ENCODE measurements around the gene KCTD10. TPM values are rescaled to one million over a fixed set of nuclear protein-coding genes. Genes with fewer than 3 reads are reported as not detected.
"Not testable (repeated sequence)": the region's sequence is repeated elsewhere in the genome, so short reads cannot be mapped to it uniquely, and the experiment has no call there.

Gene KCTD10
- polyA plus RNA-seq, 3 donors, result 47.2 to 55.4 (median 55.3) TPM

GRCh38 chr12:109482491-109482890 lies 5.4 kb upstream of the KCTD10 start:
- no peak for DNase-seq (ENCODE audit: extremely low read depth in 1 of 11, low read depth in 9 of 11, low spot score in 4 of 11)

- DNase-seq (ENCODE audit: extremely low read depth in 1 of 11, low read depth in 9 of 11, low spot score in 4 of 11), result no peak
Observed at GRCh38 chr12:109481863-109482262, 4.8 kb upstream of the KCTD10 start.

GRCh38 chr12:109480356-109480755 lies 3.3 kb upstream of the KCTD10 start:
- DNase-seq (ENCODE audit: extremely low read depth in 1 of 11, low read depth in 9 of 11, low spot score in 4 of 11), result no peak

GRCh38 chr12:109479761-109480160 lies 2.7 kb upstream of the KCTD10 start:
- DNase-seq (ENCODE audit: extremely low read depth in 1 of 11, low read depth in 9 of 11, low spot score in 4 of 11), result no peak

GRCh38 chr12:109477963-109478315 lies 839 bp upstream of the KCTD10 start:
- no peak for DNase-seq (ENCODE audit: extremely low read depth in 1 of 11, low read depth in 9 of 11, low spot score in 4 of 11)

- no peak for DNase-seq (ENCODE audit: extremely low read depth in 1 of 11, low read depth in 9 of 11, low spot score in 4 of 11)
Observed at GRCh38 chr12:109476807-109477184, 304 bp downstream of the KCTD10 start.

- no peak for DNase-seq (ENCODE audit: extremely low read depth in 1 of 11, low read depth in 9 of 11, low spot score in 4 of 11)
Observed at GRCh38 chr12:109475993-109476806, 900 bp downstream of the KCTD10 start.

- DNase-seq (ENCODE audit: extremely low read depth in 1 of 11, low read depth in 9 of 11, low spot score in 4 of 11), result no peak
Observed at GRCh38 chr12:109475121-109475520, 2.0 kb downstream of the KCTD10 start.

GRCh38 chr12:109473526-109474270 lies 3.4 kb downstream of the KCTD10 start:
- DNase-seq (ENCODE audit: extremely low read depth in 1 of 11, low read depth in 9 of 11, low spot score in 4 of 11), result not testable (repeated sequence)

GRCh38 chr12:109473006-109473405 lies 4.1 kb downstream of the KCTD10 start:
- DNase-seq (ENCODE audit: extremely low read depth in 1 of 11, low read depth in 9 of 11, low spot score in 4 of 11), result no peak

GRCh38 chr12:109469517-109469916 lies 7.6 kb downstream of the KCTD10 start:
- DNase-seq (ENCODE audit: extremely low read depth in 1 of 11, low read depth in 9 of 11, low spot score in 4 of 11), result no peak

- no peak for DNase-seq (ENCODE audit: extremely low read depth in 1 of 11, low read depth in 9 of 11, low spot score in 4 of 11)
Observed at GRCh38 chr12:109467978-109468676, 9.0 kb downstream of the KCTD10 start.

- no peak for DNase-seq (ENCODE audit: extremely low read depth in 1 of 11, low read depth in 9 of 11, low spot score in 4 of 11)
Observed at GRCh38 chr12:109466821-109467220, 10.3 kb downstream of the KCTD10 start.

GRCh38 chr12:109466305-109466704 lies 10.8 kb downstream of the KCTD10 start:
- DNase-seq (ENCODE audit: extremely low read depth in 1 of 11, low read depth in 9 of 11, low spot score in 4 of 11), result no peak

- no peak for DNase-seq (ENCODE audit: extremely low read depth in 1 of 11, low read depth in 9 of 11, low spot score in 4 of 11)
Observed at GRCh38 chr12:109464642-109465351, 12.3 kb downstream of the KCTD10 start.

GRCh38 chr12:109463756-109464155 lies 13.3 kb downstream of the KCTD10 start:
- no peak for DNase-seq (ENCODE audit: extremely low read depth in 1 of 11, low read depth in 9 of 11, low spot score in 4 of 11)

- DNase-seq (ENCODE audit: extremely low read depth in 1 of 11, low read depth in 9 of 11, low spot score in 4 of 11), result peak; percentile 74 to 93 (median 87)
Observed at GRCh38 chr12:109462868-109463692, 14.0 kb downstream of the KCTD10 start.

Measured in renal cortex interstitium (tissue), 11 donors.